ENCODE results near the gene RCVRN. TPM values are rescaled to one million over a fixed set of nuclear protein-coding genes. Genes with fewer than 3 reads are reported as not detected.

Gene RCVRN
- total RNA-seq, 6 experiments from 2014 or later = not detected

DNA sequence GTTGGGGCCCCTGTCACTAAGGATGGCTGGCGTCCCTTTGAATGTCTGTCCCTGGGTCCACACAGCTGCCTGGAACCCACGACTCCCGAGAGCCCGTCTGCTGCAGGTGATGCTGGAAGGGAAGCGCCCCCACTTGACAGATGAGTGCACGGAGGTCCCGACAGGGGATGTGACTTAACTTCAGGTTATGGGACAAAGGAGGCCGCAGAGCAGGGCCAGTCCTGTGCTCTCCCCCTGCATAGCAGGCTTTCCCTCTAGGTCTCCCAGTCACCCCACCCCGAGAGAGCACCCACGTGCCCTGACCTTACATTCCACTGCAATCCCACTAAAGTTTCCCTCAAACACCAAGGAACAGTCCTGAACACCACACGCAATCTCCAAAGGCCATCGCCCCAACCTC is 6.0 kb upstream of the RCVRN start:
- Histone ChIP-seq H3K9me3 (no peaks in the 10 kb centered on the region), H3K27ac (no peak overlapping the region), H3K4me1 (no peaks in the 10 kb centered on the region), H3K36me3 (no peaks in the 10 kb centered on the region), H3K27me3 (no peaks in the 10 kb centered on the region), H3K4me3 (no peak overlapping the region)
- WGBS (ENCODE audit: insufficient coverage, low coverage, low lambda C conversion rate, missing lambda C conversion rate) = 58% methylated on average over 2 of the region's 12 CpGs
- ATAC-seq (no peak), DNase-seq (no peak)
- no peak for TF ChIP-seq POLR2A (IDR thresholded peaks at IDR 0.05)
- TF ChIP-seq, protein P1, sequence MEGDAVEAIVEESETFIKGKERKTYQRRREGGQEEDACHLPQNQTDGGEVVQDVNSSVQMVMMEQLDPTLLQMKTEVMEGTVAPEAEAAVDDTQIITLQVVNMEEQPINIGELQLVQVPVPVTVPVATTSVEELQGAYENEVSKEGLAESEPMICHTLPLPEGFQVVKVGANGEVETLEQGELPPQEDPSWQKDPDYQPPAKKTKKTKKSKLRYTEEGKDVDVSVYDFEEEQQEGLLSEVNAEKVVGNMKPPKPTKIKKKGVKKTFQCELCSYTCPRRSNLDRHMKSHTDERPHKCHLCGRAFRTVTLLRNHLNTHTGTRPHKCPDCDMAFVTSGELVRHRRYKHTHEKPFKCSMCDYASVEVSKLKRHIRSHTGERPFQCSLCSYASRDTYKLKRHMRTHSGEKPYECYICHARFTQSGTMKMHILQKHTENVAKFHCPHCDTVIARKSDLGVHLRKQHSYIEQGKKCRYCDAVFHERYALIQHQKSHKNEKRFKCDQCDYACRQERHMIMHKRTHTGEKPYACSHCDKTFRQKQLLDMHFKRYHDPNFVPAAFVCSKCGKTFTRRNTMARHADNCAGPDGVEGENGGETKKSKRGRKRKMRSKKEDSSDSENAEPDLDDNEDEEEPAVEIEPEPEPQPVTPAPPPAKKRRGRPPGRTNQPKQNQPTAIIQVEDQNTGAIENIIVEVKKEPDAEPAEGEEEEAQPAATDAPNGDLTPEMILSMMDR (IDR thresholded peaks at IDR 0.05) = no peak
- intact Hi-C loops (cut with DNase I) = no loop called here

DNA sequence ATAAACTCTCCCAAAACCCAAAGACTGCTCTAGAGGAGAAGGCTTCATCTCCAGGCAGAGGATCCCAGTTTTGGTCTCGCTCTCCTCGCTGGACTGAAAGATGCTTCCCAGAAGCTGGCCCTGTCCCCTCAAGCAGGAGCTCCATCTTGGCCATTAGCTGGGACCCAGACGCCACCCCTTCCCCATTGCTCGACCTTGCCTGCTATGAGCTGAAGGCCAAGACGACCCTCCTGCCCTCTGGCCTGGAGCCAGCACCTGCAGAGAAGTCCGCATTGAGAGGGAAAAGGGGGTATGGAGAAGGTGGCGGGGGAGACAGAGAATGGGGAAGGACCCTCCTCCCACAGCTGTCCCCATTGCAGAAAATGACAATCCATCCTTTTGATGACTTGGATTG is 3.6 kb upstream of the RCVRN start:
- Histone ChIP-seq H3K9me3 (no peaks in the 10 kb centered on the region), H3K27ac (no peak overlapping the region), H3K27me3 (no peaks in the 10 kb centered on the region), H3K4me1 (no peaks in the 10 kb centered on the region), H3K36me3 (no peaks in the 10 kb centered on the region), H3K4me3 (no peak overlapping the region)
- ATAC-seq = no peak
- TF ChIP-seq, protein P1 (IDR thresholded peaks at IDR 0.05) = no peak
- TF ChIP-seq POLR2A (IDR thresholded peaks at IDR 0.05) = no peak
- WGBS (ENCODE audit: insufficient coverage, low coverage, low lambda C conversion rate, missing lambda C conversion rate) = 70% methylated on average over 3 of the region's 7 CpGs
- intact Hi-C loops (cut with DNase I) = no loop called here
- DNase-seq = no peak

DNA sequence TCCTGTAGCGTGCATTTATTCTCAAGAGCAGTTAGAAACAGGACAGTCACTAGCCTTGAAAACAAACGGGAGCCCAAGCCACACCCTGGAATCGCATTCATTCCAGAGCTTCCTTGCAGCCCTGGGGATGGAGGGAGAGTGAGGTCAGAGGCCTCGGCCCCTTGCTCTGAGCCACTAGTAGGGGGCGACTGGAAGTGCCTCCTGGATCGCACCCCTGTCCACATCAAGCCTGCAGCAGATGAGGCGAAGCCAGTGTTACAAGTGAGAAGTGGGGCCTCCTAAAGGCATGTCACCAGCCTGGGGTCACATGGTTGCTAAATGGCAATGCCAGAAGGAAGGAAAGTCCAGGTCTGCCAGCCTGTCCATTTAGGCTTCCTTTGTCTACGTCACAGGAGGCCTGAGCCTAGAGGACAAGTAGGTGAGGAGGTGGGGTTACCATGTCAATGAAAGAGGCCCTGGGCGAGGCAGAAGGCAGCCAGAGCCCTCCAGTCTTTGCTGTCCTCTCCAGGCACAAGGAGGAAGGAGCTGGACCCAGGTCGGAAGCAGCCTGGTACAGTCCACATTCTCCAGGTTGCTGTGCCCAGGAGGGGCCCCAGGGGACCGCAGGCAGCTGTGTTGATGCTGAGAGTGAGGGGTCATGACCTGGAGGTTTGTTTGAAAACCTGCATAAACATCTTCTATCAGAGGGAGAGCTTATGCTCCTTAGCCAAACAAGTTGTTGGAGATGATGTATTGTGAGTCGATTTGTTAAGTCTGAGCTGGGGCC is 3.0 kb upstream of the RCVRN start:
- H3K9me3 ChIP-seq = no peaks in the 10 kb centered on the region
- H3K36me3 ChIP-seq = no peaks in the 10 kb centered on the region
- ATAC-seq = no peak
- no peak for DNase-seq
- H3K4me1 ChIP-seq = no peaks in the 10 kb centered on the region
- intact Hi-C loops (cut with DNase I) = no loop called here
- TF ChIP-seq, protein P1 (IDR thresholded peaks at IDR 0.05) = no peak
- TF ChIP-seq POLR2A (IDR thresholded peaks at IDR 0.05) = no peak
- no peak overlapping the region for H3K27ac ChIP-seq
- WGBS (ENCODE audit: insufficient coverage, low coverage, low lambda C conversion rate, missing lambda C conversion rate) = 19% methylated on average over 4 of the region's 12 CpGs
- H3K4me3 ChIP-seq = no peak overlapping the region
- H3K27me3 ChIP-seq = no peaks in the 10 kb centered on the region

DNA sequence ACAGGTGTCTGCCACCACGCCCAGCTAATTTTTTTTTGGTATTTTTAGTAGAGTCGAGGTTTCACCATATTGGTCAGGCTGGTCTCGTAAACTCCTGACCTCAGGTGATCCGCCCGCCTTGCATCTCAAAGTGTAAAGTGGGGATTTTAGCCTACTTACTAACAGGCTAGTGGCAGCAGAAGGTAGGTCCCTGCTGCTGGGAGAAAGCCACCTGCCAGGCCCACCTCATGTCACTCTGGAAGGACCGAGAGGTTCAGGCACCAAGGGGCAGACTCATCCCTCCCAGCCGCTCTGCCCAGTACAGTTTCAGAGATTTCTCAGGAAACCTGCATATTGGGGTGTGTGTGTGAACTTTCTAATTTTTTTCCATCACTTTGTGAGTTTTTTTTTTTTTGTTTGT is 2.1 kb upstream of the RCVRN start:
- DNase-seq = no peak

More for the DNA sequence above, 2.1 kb upstream of the RCVRN start:
- no peak for ATAC-seq
- Histone ChIP-seq H3K4me3 (no peak overlapping the region), H3K27ac (no peak overlapping the region), H3K4me1 (no peaks in the 10 kb centered on the region), H3K27me3 (no peaks in the 10 kb centered on the region), H3K36me3 (no peaks in the 10 kb centered on the region), H3K9me3 (no peaks in the 10 kb centered on the region)
- WGBS (ENCODE audit: insufficient coverage, low coverage, low lambda C conversion rate, missing lambda C conversion rate) = 66% methylated on average over 3 of the region's 7 CpGs
- TF ChIP-seq, protein P1 (IDR thresholded peaks at IDR 0.05) = no peak
- no peak for TF ChIP-seq POLR2A (IDR thresholded peaks at IDR 0.05)
- intact Hi-C loops (cut with DNase I) = no loop called here

Measured in right lobe of liver (tissue), 6 donors.